DND-41 (cell line): ENCODE data around the gene LRRC9.

Experiments used
- ATAC-seq: fragments of 200-7000 bp; cut with Tn5 transposase; 3 replicates; pipeline ENCODE4 v1.9.1; 2021; ENCODE audit warnings: low read depth; ENCODE audit not compliant: insufficient read depth
- DNase-seq: peaks from one replicate; pipeline ENCODE4 v3.0.0-alpha.2; 2020
- H2AFZ ChIP-seq: 2 replicates; pipeline ENCODE4 v1.6.0; 2012; ENCODE audit warnings: low read depth, low read length
- H3K27ac ChIP-seq: 2 replicates; pipeline ENCODE4 v1.5.1; 2012; ENCODE audit warnings: low read length, inconsistent platforms
- H3K27me3 ChIP-seq: fragments of 200-600 bp; sonication (generic); 2 replicates; pipeline ENCODE4 v1.6.0; 2012; ENCODE audit warnings: low read length, mild to moderate bottlenecking, inconsistent platforms; ENCODE audit not compliant: insufficient read depth, poor library complexity
- H3K36me3 ChIP-seq: 2 replicates; pipeline ENCODE4 v1.5.1; 2012; ENCODE audit warnings: low read length, inconsistent platforms; ENCODE audit not compliant: insufficient read depth
- H3K4me1 ChIP-seq: 2 replicates; pipeline ENCODE4 v1.5.1; 2012; ENCODE audit warnings: mild to moderate bottlenecking, low read length; ENCODE audit not compliant: insufficient read depth
- H3K4me2 ChIP-seq: 2 replicates; pipeline ENCODE4 v1.6.0; 2012; ENCODE audit warnings: mild to moderate bottlenecking, moderate library complexity, low read length, inconsistent platforms; ENCODE audit not compliant: insufficient read depth
- H3K4me3 ChIP-seq, 2 experiments: fragments of 200-600 bp in 1 of 2; shearing (Covaris generic) in 1 of 2; 2 replicates each; pipeline ENCODE4 v1.5.1; 2012 to 2016; ENCODE audit warnings: inconsistent platforms in 2 of 2, low read length in 2 of 2, mild to moderate bottlenecking in 2 of 2, low read depth in 1 of 2, moderate library complexity in 1 of 2
- H3K79me2 ChIP-seq: 2 replicates; pipeline ENCODE4 v1.6.0; 2012; ENCODE audit warnings: low read length, inconsistent platforms; ENCODE audit not compliant: insufficient read depth
- H3K9ac ChIP-seq: 2 replicates; pipeline ENCODE4 v1.6.0; 2012; ENCODE audit warnings: low read depth, mild to moderate bottlenecking, inconsistent platforms, low read length, moderate library complexity
- H3K9me3 ChIP-seq: 2 replicates; pipeline ENCODE4 v1.5.1; 2012; ENCODE audit warnings: low read length, moderate library complexity, mild to moderate bottlenecking, inconsistent platforms; ENCODE audit not compliant: insufficient read depth, severe bottlenecking
- H4K20me1 ChIP-seq: 2 replicates; pipeline ENCODE4 v1.6.0; 2012; ENCODE audit warnings: low read length; ENCODE audit not compliant: insufficient read depth
- CTCF ChIP-seq: IDR thresholded peaks from 2 replicates; pipeline ENCODE4 v1.5.1; 2012; ENCODE audit warnings: borderline replicate concordance, low read length, moderate library complexity, mild to moderate bottlenecking; ENCODE audit not compliant: poor library complexity, severe bottlenecking; ENCODE audit errors: extremely low read depth
- EZH2 ChIP-seq: IDR thresholded peaks from 3 replicates; pipeline ENCODE4 v1.6.1; 2012; ENCODE audit warnings: borderline replicate concordance, low read depth, mild to moderate bottlenecking, moderate library complexity, low read length, inconsistent platforms; ENCODE audit not compliant: severe bottlenecking

LRRC9 gene

GRCh38 chr14:60090864-60091519 lies 171.0 kb downstream of the LRRC9 start:
- ATAC-seq (no peak), DNase-seq (peak; percentile 41)
- Histone ChIP-seq H3K4me1 (peaks cover 40% of the 10 kb centered on the region), H4K20me1 (peaks cover 5% of the 10 kb centered on the region; the same call in 1 of the 2 replicates), H3K27me3 (no peaks in the 10 kb centered on the region), H3K4me2 (peak overlapping the region; percentile 65), H3K4me3 (peak overlapping the region; percentile 78 to 82), H3K79me2 (peaks cover 40% of the 10 kb centered on the region), H3K9me3 (no peaks in the 10 kb centered on the region), H3K36me3 (peaks cover 3% of the 10 kb centered on the region), H3K27ac (peak overlapping the region; percentile 100), H3K9ac (peak overlapping the region; percentile 87), H2AFZ (peak overlapping the region; percentile 92)
- TF ChIP-seq EZH2 = no peak
- no peak for TF ChIP-seq CTCF

- Histone ChIP-seq H3K27me3 (no peaks in the 10 kb centered on the region), H4K20me1 (peaks cover 11% of the 10 kb centered on the region; the same call in 1 of the 2 replicates), H3K36me3 (peaks cover 10% of the 10 kb centered on the region), H3K4me1 (peaks cover 41% of the 10 kb centered on the region), H3K79me2 (peaks cover 48% of the 10 kb centered on the region), H3K27ac (peak within 1 kb of the TSS; percentile 100), H3K9ac (peak within 1 kb of the TSS; percentile 87), H3K9me3 (no peaks in the 10 kb centered on the region), H3K4me2 (peak within 1 kb of the TSS; percentile 65), H2AFZ (peak within 1 kb of the TSS; percentile 92), H3K4me3 (peak within 1 kb of the TSS; percentile 78 to 82)
- ATAC-seq (peak; percentile 90), DNase-seq (peak; percentile 95)
- TF ChIP-seq CTCF (no peak), EZH2 (no peak)
Measured at GRCh38 chr14:60091550-60092525, 171.9 kb downstream of the LRRC9 start, which contains the start of gene PCNX4. Gene PCNX4 (plus strand): TSS chr14:60091923. CDS start chr14:60107639, 15,716 bp downstream.

- Histone ChIP-seq H3K79me2 (peaks cover 55% of the 10 kb centered on the region), H3K4me2 (peak overlapping the region; percentile 65), H3K9me3 (no peaks in the 10 kb centered on the region), H3K4me1 (peaks cover 41% of the 10 kb centered on the region), H4K20me1 (peaks cover 11% of the 10 kb centered on the region; the same call in 1 of the 2 replicates), H3K4me3 (peak overlapping the region; percentile 78 to 82), H3K9ac (peak overlapping the region; percentile 87), H3K27me3 (no peaks in the 10 kb centered on the region), H2AFZ (peak overlapping the region; percentile 92), H3K36me3 (peaks cover 16% of the 10 kb centered on the region), H3K27ac (peak overlapping the region; percentile 100)
- TF ChIP-seq EZH2 (no peak), CTCF (no peak)
- ATAC-seq (peak; percentile 12; the same call in 2 of the 3 replicates), DNase-seq (peak; percentile 38)
Measured at GRCh38 chr14:60092526-60092920, 172.6 kb downstream of the LRRC9 start.
